SK-N-SH (cell line): Measurements from ENCODE around the gene MIP. TPM values are rescaled to one million over a fixed set of nuclear protein-coding genes. Genes with fewer than 3 reads are reported as not detected.

Source experiments
- CTCF ChIA-PET: fragments of 300-600, 350-600 bp; formaldehyde crosslinking; extraction: SDS; loops from one replicate; lab custom pipeline; 2021; lab: Yijun Ruan, JAX
- POLR2A ChIA-PET: fragments of 350-600 bp; sonication (Branson Sonifier 250); formaldehyde crosslinking; extraction: SDS; loops from one replicate; lab custom pipeline; 2020; ENCODE audit warnings: antibody characterized with exemption, inconsistent platforms; lab: Yijun Ruan, JAX
- DNase-seq: peaks from one replicate; pipeline ENCODE4 v3.0.0; 2012
- H2AFZ ChIP-seq: fragments of 200-600 bp; sonication (generic); 2 replicates; pipeline ENCODE4 v1.8.1; 2016; ENCODE audit warnings: antibody characterized with exemption, mild to moderate bottlenecking, low read depth
- H3F3A ChIP-seq: fragments of 200-600 bp; sonication (generic); replicated peaks from 2 replicates; pipeline ENCODE3; 2016; ENCODE audit warnings: antibody characterized with exemption, mild to moderate bottlenecking; ENCODE audit not compliant: insufficient read depth
- H3K27ac ChIP-seq, 2 experiments: fragments of 200-500 bp in 1 of 2; fragments of 200-600 bp in 1 of 2; sonication (Bioruptor generic) in 1 of 2; sonication (generic), shearing (Covaris generic) in 1 of 2; 2 replicates each; pipeline versions ENCODE4 v1.5.1 to v1.6.1; 2014 to 2016; ENCODE audit warnings: low read depth in 2 of 2, inconsistent platforms in 1 of 2, low read length in 1 of 2, mild to moderate bottlenecking in 1 of 2, mixed read lengths in 1 of 2
- H3K27me3 ChIP-seq: fragments of 200-600 bp; sonication (generic), shearing (Covaris generic); 2 replicates; pipeline ENCODE4 v1.6.1; 2016; ENCODE audit warnings: mixed run types; ENCODE audit not compliant: insufficient read depth
- H3K36me3 ChIP-seq, 2 experiments: fragments of 200-500 bp in 1 of 2; fragments of 200-600 bp in 1 of 2; sonication (Bioruptor generic) in 1 of 2; sonication (generic) in 1 of 2; replicated peaks in 1 of 2; 2 replicates each; pipeline versions ENCODE3 to v1.5.1; 2014 to 2016; ENCODE audit warnings: low read length in 1 of 2, mild to moderate bottlenecking in 1 of 2; ENCODE audit not compliant: insufficient read depth in 2 of 2, control insufficient read depth in 1 of 2
- H3K4me1 ChIP-seq, 2 experiments: fragments of 200-500 bp in 1 of 2; fragments of 200-600 bp in 1 of 2; sonication (Bioruptor generic) in 1 of 2; sonication (generic), shearing (Covaris generic) in 1 of 2; 2 replicates each; pipeline versions ENCODE4 v1.5.1 to v1.6.1; 2014 to 2016; ENCODE audit warnings: low read depth in 1 of 2, low read length in 1 of 2, mixed run types in 1 of 2; ENCODE audit not compliant: insufficient read depth in 2 of 2, control insufficient read depth in 1 of 2
- H3K4me2 ChIP-seq: fragments of 200-600 bp; sonication (generic), shearing (Covaris generic); 2 replicates; pipeline ENCODE4 v1.6.1; 2017; ENCODE audit warnings: mixed run types
- H3K4me3 ChIP-seq, 2 experiments: fragments of 200-500 bp in 1 of 2; fragments of 200-600 bp in 1 of 2; sonication (Bioruptor generic) in 1 of 2; sonication (generic), shearing (Covaris generic) in 1 of 2; 2 replicates each; pipeline versions ENCODE4 v1.5.1 to v1.8.1; 2014 to 2016; ENCODE audit warnings: low read depth in 2 of 2, inconsistent platforms in 1 of 2, low read length in 1 of 2, mild to moderate bottlenecking in 1 of 2, mixed read lengths in 1 of 2, moderate library complexity in 1 of 2
- H3K79me2 ChIP-seq: fragments of 200-600 bp; sonication (generic); 2 replicates; pipeline ENCODE4 v1.8.1; 2017; ENCODE audit warnings: mild to moderate bottlenecking; ENCODE audit not compliant: insufficient read depth
- H3K9ac ChIP-seq: fragments of 200-600 bp; sonication (generic); 2 replicates; pipeline ENCODE4 v1.6.1; 2017; ENCODE audit warnings: mixed run types
- H3K9me2 ChIP-seq: fragments of 200-600 bp; sonication (generic); 2 replicates; pipeline ENCODE4 v1.6.1; 2017; ENCODE audit warnings: mixed run types
- H3K9me3 ChIP-seq: fragments of 200-600 bp; sonication (generic); 2 replicates; pipeline ENCODE4 v1.6.1; 2017; ENCODE audit warnings: mixed run types, mild to moderate bottlenecking, moderate library complexity
- H4K20me1 ChIP-seq: fragments of 200-600 bp; sonication (generic); 2 replicates; pipeline ENCODE4 v1.6.1; 2017; ENCODE audit warnings: mild to moderate bottlenecking, mixed run types; ENCODE audit not compliant: insufficient read depth
- CHD2 ChIP-seq: fragments of 150-350 bp; IDR thresholded peaks from 2 replicates; pipeline ENCODE4 v1.6.1; 2018; ENCODE audit warnings: low read length; ENCODE audit not compliant: partially characterized antibody
- ELF1 ChIP-seq: IDR thresholded peaks from 2 replicates; pipeline ENCODE4 v1.4.0; 2012
- EP300 ChIP-seq, 2 experiments: IDR thresholded peaks; 2 replicates each; pipeline versions ENCODE4 v1.4.0 to v1.6.1; 2012; ENCODE audit warnings: borderline replicate concordance in 1 of 2, low read depth in 1 of 2, low read length in 1 of 2
- FOSL2 ChIP-seq: IDR thresholded peaks from 2 replicates; pipeline ENCODE4 v1.4.0; 2012; ENCODE audit warnings: low read depth, mild to moderate bottlenecking, moderate library complexity, borderline replicate concordance
- FOXJ3 ChIP-seq: sonication (generic); formaldehyde crosslinking; IDR thresholded peaks from 2 replicates; pipeline ENCODE4 v1.5.1; 2020; ENCODE audit warnings: mild to moderate bottlenecking, missing genetic modification reagents
- FOXM1 ChIP-seq: IDR thresholded peaks from 2 replicates; pipeline ENCODE4 v1.4.0; 2012; ENCODE audit warnings: low read depth, mild to moderate bottlenecking
- MEF2A ChIP-seq: IDR thresholded peaks from 2 replicates; pipeline ENCODE4 v1.4.0; 2012; ENCODE audit warnings: low read depth, borderline replicate concordance
- MXI1 ChIP-seq: IDR thresholded peaks from 2 replicates; pipeline ENCODE4 v1.6.1; 2012; ENCODE audit warnings: mild to moderate bottlenecking, low read depth, low read length, improper control_type of control experiment
- NRF1 ChIP-seq: IDR thresholded peaks from 2 replicates; pipeline ENCODE4 v1.6.1; 2012; ENCODE audit warnings: low read depth, mild to moderate bottlenecking, low read length
- POLR2AphosphoS5 ChIP-seq: IDR thresholded peaks from 2 replicates; pipeline ENCODE4 v1.6.1; 2012; ENCODE audit warnings: low read depth, low read length
- RCOR1 ChIP-seq: fragments of 150-350 bp; IDR thresholded peaks from 2 replicates; pipeline ENCODE4 v1.6.1; 2017; ENCODE audit warnings: antibody characterized with exemption, low read length
- RFX5 ChIP-seq: IDR thresholded peaks from 2 replicates; pipeline ENCODE4 v1.6.1; 2012; ENCODE audit warnings: mild to moderate bottlenecking, improper control_type of control experiment, low read length
- SMC3 ChIP-seq: IDR thresholded peaks from 2 replicates; pipeline ENCODE4 v1.6.1; 2012; ENCODE audit warnings: low read depth, low read length, improper control_type of control experiment
- TCF12 ChIP-seq: IDR thresholded peaks from 2 replicates; pipeline ENCODE4 v1.4.0; 2012
- TEAD4 ChIP-seq: IDR thresholded peaks from 2 replicates; pipeline ENCODE4 v1.4.0; 2012; ENCODE audit warnings: mild to moderate bottlenecking, borderline replicate concordance; ENCODE audit not compliant: insufficient read depth
- YY1 ChIP-seq: IDR thresholded peaks from 2 replicates; pipeline ENCODE4 v1.4.0; 2012; ENCODE audit warnings: low read depth, mild to moderate bottlenecking
- WGBS: methylation state at CpG from one replicate; pipeline ENCODE4 v1.1.6; 2017; ENCODE audit warnings: low lambda C conversion rate; 5-methylcytosine and 5-hydroxymethylcytosine counted together
- polyA plus RNA-seq, 3 experiments: library from polyadenylated mRNA; depleted of rRNA; stranded (reverse); fragments of >200 nt; gene quantifications; 2 replicates each; pipeline ENCODE4 v1.2.3, GENCODE V29; 2012
- TF ChIP-seq, protein P1 (sequence below): IDR thresholded peaks from 2 replicates; pipeline ENCODE4 v1.6.1; 2012; ENCODE audit warnings: mild to moderate bottlenecking, low read depth, low read length, moderate library complexity
- TF ChIP-seq, protein P2 (sequence below): fragments of 150-350 bp; IDR thresholded peaks from 2 replicates; pipeline ENCODE4 v1.6.1; 2017; ENCODE audit warnings: antibody characterized with exemption, low read length, low read depth, borderline replicate concordance
- TF ChIP-seq, protein P3 (sequence below): IDR thresholded peaks from 2 replicates; pipeline ENCODE4 v1.4.0; 2012; ENCODE audit warnings: low read depth, borderline replicate concordance
- TF ChIP-seq, protein P4 (sequence below): fragments of 150-350 bp; IDR thresholded peaks from 2 replicates; pipeline ENCODE4 v1.6.1; 2016; ENCODE audit warnings: mild to moderate bottlenecking, low read depth, low read length

MIP gene
- polyA plus RNA-seq, 1 of the 3 experiments (the other 2 are of a cell fraction), result not detected

DNA sequence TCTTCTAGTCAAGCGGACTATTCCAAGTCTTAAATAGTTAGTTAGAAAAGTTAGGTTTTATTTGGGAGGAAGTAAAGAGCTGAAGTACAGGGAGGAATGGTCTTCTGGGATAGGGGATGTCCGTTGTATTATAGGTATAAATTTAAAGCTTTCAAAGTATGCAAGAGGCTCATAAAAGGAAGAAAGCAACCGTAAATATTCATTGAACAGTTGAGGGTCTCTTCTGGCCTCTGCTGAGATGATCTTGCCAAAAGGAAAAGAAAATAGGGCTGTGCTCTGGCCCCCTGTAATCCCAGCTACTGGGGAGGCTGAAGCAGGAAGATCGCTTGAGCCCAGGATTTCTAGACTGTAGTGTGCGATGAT is 4.9 kb downstream of the MIP start:
- Histone ChIP-seq H3K9me2 (no peaks in the 10 kb centered on the region), H3K4me2 (peak overlapping the region; percentile 91), H3K9ac (peak overlapping the region; percentile 90), H3F3A (peaks cover 7% of the 10 kb centered on the region), H3K27me3 (no peaks in the 10 kb centered on the region), H3K79me2 (peaks cover 26% of the 10 kb centered on the region; the same call in 1 of the 2 replicates), H3K27ac (peak overlapping the region; percentile 72 to 91), H3K4me3 (peak overlapping the region; percentile 68 to 75), H3K36me3 (no peaks in the 10 kb centered on the region), H3K9me3 (no peaks in the 10 kb centered on the region), H2AFZ (peak overlapping the region; percentile 89), H3K4me1 (peaks cover 3 to 8% of the 10 kb centered on the region in 2 experiments; a peak in 3 of 4 replicates), H4K20me1 (no peaks in the 10 kb centered on the region)
- ChIA-PET CTCF (interaction anchor here (1.0 to 3.3 kb wide), 4 partner anchors 9 to 260 kb away, joined by 3 to 32 read pairs (median 8); partner anchors contain the start of gene SMARCC2), POLR2A (interaction anchor here (0.6 to 1.6 kb wide), 9 partner anchors 11 to 134 kb away, joined by 3 to 9 read pairs (median 3); partner anchors contain the start of genes CNPY2, PAN2 and STAT2)
- 32% methylated on average over 5 of the region's 5 CpGs for WGBS
- TF ChIP-seq EP300 (IDR thresholded peaks at IDR 0.05; ENCODE audit: borderline replicate concordance in 1 of 2, low read depth in 1 of 2, low read length in 1 of 2), result no peak
- DNase-seq, result no peak

DNA sequence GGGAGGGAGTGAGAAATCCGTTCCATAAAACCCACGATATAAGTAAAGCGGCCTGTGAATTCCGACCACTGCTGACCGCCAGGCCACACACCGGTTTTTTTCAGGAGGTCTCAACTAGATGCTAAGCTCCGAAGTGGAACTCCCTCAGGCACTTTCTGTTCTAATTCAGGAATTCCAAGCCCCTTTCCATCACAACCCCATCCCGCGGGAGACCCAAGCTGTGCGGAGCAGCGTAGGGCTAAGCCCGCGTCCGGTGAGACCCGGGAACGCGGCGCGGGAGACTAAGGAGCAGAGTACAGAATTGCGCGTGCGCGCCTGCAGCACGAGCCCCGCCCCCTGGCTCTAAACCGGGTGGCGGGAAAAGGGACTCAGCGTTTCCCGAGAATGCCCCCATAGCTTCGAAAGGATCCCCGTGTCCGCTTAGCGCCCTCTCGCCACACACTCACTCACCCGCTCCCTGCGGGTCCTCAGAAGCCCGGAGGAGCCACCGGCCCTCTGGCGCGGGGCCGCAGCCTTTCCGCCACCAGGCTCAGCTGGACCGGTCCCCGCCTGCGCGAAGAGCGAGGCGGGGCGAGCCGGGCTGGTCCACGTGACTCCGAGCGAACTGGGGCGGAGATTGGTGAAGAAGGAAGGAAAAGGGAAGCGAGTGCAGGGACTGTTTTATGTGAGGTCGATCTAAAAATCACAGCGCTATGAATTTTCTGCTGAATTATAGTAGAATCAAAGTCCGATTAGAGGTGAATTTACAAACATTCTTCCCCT is 5.4 kb downstream of the MIP start, which contains the start of gene TIMELESS:
TSS of gene TIMELESS (minus strand) at position 567 of the 762 bp plus-strand sequence. CDS start 15,256 bp downstream, outside the sequence.
- H3F3A ChIP-seq, result peaks cover 7% of the 10 kb centered on the region
- H2AFZ ChIP-seq, result peak within 1 kb of the TSS; percentile 89
- peak within 1 kb of the TSS; percentile 91 for H3K4me2 ChIP-seq
- H3K9me3 ChIP-seq, result no peaks in the 10 kb centered on the region
- H3K9ac ChIP-seq, result peak within 1 kb of the TSS; percentile 90
- no peaks in the 10 kb centered on the region for H3K9me2 ChIP-seq
- peak within 1 kb of the TSS; percentile 68 to 75 for H3K4me3 ChIP-seq
- peaks cover 26% of the 10 kb centered on the region; the same call in 1 of the 2 replicates for H3K79me2 ChIP-seq
- H3K36me3 ChIP-seq, result no peaks in the 10 kb centered on the region
- under 1% methylated on average over 49 of the region's 58 CpGs for WGBS
- H3K27ac ChIP-seq, result peak within 1 kb of the TSS; percentile 72 to 91
- H3K27me3 ChIP-seq, result no peaks in the 10 kb centered on the region
- no peaks in the 10 kb centered on the region for H4K20me1 ChIP-seq
- peaks cover 3 to 8% of the 10 kb centered on the region in 2 experiments; a peak in 3 of 4 replicates for H3K4me1 ChIP-seq
- ChIA-PET CTCF (interaction anchor here (0.6 to 3.3 kb wide), 6 partner anchors 10 to 597 kb away, joined by 3 to 32 read pairs (median 4); partner anchors contain the start of genes CNPY2 and SMARCC2), POLR2A (interaction anchor here (0.6 to 1.6 kb wide), 12 partner anchors 9 to 260 kb away, joined by 3 to 9 read pairs (median 3); partner anchors contain the start of genes CNPY2, GLS2, PAN2 and SMARCC2)
- peak; percentile 95 for DNase-seq
- TF ChIP-seq POLR2AphosphoS5, result peak; percentile 91
- TF ChIP-seq TCF12, result no peak
- no peak for TF ChIP-seq FOXM1
- TF ChIP-seq RCOR1, result no peak; the same call in 1 of the 2 replicates
- no peak for TF ChIP-seq TEAD4
- TF ChIP-seq RFX5, result no peak
- TF ChIP-seq YY1, result no peak
- TF ChIP-seq, protein P1, sequence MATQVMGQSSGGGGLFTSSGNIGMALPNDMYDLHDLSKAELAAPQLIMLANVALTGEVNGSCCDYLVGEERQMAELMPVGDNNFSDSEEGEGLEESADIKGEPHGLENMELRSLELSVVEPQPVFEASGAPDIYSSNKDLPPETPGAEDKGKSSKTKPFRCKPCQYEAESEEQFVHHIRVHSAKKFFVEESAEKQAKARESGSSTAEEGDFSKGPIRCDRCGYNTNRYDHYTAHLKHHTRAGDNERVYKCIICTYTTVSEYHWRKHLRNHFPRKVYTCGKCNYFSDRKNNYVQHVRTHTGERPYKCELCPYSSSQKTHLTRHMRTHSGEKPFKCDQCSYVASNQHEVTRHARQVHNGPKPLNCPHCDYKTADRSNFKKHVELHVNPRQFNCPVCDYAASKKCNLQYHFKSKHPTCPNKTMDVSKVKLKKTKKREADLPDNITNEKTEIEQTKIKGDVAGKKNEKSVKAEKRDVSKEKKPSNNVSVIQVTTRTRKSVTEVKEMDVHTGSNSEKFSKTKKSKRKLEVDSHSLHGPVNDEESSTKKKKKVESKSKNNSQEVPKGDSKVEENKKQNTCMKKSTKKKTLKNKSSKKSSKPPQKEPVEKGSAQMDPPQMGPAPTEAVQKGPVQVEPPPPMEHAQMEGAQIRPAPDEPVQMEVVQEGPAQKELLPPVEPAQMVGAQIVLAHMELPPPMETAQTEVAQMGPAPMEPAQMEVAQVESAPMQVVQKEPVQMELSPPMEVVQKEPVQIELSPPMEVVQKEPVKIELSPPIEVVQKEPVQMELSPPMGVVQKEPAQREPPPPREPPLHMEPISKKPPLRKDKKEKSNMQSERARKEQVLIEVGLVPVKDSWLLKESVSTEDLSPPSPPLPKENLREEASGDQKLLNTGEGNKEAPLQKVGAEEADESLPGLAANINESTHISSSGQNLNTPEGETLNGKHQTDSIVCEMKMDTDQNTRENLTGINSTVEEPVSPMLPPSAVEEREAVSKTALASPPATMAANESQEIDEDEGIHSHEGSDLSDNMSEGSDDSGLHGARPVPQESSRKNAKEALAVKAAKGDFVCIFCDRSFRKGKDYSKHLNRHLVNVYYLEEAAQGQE, result no peak
- peak; percentile 90 for TF ChIP-seq MXI1
- TF ChIP-seq MEF2A, result no peak
- peak; percentile 67 for TF ChIP-seq ELF1
- no peak for TF ChIP-seq SMC3
- peak; percentile 22 for TF ChIP-seq CHD2
- TF ChIP-seq, protein P2, sequence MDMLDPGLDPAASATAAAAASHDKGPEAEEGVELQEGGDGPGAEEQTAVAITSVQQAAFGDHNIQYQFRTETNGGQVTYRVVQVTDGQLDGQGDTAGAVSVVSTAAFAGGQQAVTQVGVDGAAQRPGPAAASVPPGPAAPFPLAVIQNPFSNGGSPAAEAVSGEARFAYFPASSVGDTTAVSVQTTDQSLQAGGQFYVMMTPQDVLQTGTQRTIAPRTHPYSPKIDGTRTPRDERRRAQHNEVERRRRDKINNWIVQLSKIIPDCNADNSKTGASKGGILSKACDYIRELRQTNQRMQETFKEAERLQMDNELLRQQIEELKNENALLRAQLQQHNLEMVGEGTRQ, result peak; percentile 65
- no peak for TF ChIP-seq FOXJ3 (CRISPR knock-in tag)
- TF ChIP-seq NRF1, result peak; percentile 71
- TF ChIP-seq, protein P3, sequence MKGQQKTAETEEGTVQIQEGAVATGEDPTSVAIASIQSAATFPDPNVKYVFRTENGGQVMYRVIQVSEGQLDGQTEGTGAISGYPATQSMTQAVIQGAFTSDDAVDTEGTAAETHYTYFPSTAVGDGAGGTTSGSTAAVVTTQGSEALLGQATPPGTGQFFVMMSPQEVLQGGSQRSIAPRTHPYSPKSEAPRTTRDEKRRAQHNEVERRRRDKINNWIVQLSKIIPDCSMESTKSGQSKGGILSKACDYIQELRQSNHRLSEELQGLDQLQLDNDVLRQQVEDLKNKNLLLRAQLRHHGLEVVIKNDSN, result peak; percentile 94
- TF ChIP-seq FOSL2, result no peak
- TF ChIP-seq, protein P4, sequence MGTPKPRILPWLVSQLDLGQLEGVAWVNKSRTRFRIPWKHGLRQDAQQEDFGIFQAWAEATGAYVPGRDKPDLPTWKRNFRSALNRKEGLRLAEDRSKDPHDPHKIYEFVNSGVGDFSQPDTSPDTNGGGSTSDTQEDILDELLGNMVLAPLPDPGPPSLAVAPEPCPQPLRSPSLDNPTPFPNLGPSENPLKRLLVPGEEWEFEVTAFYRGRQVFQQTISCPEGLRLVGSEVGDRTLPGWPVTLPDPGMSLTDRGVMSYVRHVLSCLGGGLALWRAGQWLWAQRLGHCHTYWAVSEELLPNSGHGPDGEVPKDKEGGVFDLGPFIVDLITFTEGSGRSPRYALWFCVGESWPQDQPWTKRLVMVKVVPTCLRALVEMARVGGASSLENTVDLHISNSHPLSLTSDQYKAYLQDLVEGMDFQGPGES, result no peak
